GM19463 (cell line): ENCODE data around the gene AGTR1.
"Not testable (repeated sequence)": the region's sequence is repeated elsewhere in the genome, so short reads cannot be mapped to it uniquely, and the experiment has no call there.

Experiments used
- ATAC-seq: cut with Tn5 transposase; IDR thresholded peaks from one replicate; pipeline ENCODE4 v1.9.1; 2021; ENCODE audit warnings: mild to moderate bottlenecking, moderate library complexity; ENCODE audit not compliant: unreplicated experiment

AGTR1 gene

DNA sequence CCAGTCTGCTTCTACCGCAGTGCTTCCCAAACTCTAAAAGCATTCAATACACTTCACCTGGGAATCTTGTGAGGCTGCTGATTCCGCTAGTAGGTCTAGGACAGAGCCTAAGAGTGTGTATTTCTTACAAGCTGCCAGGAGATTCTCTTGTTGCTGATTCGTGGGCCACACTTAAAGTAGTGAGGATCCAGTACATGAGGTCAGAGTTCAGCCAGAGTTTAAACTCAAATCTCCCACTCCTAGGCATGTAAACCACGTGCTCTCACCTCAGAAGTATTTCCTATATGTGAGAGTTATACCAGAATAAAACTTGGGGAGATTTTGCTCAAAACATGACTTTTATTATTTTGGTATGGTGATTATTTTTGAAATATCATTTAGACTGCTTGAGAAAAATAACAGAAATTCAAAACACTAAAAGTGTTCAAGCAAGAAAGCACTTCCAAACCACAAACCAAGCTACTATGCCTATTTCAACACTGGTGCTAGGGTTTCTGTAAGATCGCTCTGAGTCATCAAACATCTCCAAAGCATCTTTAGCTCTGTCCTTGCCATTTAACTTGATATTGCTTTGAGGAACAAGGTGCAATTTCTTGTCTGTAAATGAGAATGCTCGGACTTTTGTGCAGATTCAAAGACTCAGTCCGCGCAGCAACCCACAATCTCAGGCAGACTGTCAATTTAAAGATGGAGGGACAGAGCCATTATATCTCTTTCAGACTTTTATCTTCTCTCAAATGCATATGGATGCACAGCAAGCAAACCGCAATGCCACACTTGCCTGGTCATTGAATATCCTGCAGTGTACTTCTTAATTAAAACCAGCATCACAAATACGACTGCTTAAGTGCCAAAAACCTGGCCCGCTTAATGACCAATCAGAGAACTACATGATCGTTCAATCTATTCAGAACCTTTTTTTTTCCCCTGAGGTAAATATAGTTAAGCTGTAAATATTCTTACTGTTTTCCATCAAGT lies 59.8 kb downstream of the AGTR1 start:
- ATAC-seq = no peak

DNA sequence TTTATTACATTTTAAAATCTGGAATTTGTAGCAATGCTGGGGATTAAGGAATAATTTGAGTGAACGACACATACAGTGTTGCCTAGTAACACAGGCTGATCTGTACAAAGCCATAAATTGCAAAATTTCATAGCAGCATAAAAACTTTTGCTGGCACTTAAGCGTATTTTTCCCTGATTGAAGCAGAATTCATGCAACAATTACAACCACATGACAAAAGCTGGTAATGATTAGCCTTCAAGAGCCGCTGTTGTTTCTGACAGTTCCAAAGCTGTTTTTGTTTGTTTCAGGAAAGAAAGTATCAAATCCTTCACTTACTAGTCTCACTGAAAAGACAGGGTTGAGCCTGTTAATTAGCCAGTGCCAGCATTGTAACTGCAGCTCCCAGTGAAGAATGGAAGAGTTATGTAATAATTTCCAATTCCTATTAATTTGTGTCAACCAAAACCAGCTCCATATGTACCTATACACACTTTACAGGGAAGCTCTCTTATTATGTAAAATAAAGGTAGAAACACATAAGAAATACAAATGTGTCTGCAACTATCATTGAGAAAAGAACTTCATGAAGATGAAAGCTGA lies 60.7 kb downstream of the AGTR1 start:
- no peak for ATAC-seq

DNA sequence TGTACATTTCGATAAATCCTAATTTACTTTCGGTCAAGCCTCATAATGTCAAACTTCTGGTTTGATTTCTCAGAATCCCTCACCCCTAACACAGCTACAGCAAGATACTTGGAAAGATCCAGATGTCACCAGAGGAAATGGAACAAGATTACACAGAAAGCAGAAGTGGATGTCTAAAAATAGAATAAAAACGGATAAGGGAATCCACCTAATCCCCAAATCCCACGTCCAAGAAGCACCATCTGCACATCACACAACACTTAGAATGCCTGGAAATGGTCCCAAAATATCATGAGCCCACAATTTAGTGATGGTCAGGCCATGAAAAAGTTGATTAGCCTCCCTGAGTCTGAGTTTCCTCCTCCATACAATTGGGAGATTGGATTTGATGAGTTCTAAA lies 61.7 kb downstream of the AGTR1 start:
- no peak for ATAC-seq

DNA sequence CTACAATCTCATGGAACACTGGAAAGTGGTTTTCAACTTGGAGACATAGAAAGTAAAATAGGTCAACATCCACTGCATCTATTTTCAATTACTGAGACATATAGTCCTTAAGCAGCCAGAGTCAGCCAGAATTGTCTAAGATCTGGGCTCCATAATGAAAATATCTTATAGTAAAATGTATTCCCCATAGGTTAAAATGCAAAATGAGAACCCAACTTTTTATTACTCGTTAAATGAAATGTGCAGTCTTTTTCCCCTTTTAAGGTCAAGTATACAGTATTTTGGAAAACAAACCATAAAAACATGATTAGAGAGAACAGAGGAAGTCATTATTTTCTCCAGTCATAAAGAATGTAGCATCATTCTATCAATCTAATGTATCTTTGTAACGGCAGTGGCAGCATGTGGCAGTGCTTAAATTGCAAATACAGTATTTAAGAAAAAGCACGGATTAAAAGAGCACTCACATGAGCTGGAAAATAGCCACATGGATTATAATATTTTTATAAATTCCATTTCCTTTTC lies 65.5 kb downstream of the AGTR1 start:
- no peak for ATAC-seq

DNA sequence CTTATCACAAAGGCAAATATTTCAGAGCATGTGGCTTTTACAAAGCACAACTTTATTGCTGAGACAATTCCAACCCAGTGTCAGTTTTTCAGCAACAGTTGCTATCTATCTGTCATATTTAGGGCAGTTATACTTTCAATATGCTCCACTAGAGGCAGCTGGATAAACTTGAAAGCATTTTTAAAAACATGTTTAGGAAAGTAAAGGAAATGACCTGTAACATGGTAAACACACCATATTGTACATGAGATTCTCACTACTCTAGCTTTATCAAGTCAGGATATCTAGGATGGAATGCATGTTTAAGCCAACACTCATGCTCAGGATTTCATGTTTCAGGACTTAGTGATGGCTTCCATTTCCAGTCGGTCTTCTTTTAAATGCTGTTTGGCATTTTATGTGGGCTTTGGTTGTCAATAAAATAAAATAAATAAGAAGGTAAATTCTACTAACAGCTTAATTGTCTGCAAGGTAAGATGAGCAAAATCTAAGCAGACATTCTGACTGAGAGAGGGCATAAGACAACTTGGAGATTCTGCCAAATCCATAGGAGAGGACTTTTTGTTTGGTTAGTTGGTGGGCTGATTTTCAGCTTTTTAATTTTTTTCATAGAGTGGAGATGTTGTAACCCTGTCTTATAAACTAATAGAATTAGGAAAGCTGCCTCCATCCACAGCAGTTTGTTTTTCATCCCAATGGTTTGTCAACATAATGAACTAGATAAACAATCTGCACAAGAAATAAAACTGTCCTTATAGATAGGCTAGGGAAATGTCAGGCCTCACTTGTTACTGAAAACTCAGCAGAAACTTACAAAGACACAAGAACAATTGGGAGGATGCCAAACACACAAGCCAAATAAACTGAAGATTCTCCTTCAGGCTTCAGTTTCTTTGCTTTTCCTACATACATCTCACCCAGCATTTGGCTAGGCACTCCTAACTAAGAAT lies 66.6 kb downstream of the AGTR1 start:
- ATAC-seq = no peak

DNA sequence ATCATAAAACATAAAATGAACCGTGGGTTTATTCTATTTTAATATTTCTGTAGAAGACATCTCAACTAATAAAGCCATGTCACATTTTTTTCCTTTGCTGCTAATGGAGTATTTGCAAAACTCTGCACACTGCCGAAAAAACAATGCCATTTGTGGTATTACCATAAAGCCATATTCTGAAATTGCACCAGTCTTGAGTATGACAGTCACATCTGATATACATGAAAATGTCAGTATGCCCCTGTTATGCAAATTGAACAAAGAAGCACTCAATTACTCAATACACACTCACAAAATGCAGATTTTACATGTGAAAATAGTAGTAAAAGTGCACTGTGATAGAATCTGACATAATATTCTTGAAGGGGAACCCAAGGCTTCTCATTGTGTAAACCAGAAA lies 74.7 kb downstream of the AGTR1 start:
- ATAC-seq = no peak

DNA sequence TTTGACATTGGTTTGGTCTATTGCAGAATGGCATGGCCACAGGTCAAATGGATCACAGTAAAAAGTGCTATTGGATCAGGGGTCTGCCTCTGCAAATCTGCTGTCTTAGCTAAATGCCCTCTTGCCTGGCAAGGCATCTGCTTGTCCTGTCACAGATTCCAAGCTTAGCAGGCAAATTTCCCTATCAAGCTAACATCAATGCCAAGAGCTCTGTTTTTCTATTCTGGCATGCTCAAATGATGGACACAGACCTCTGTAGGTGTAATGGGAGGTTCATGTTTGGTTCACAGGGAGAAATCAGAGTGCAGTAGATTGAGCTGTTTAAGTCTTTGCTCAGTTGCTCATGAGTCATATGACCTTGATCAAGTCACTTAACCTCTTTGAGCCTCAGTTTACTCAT lies 75.1 kb downstream of the AGTR1 start:
- no peak for ATAC-seq

DNA sequence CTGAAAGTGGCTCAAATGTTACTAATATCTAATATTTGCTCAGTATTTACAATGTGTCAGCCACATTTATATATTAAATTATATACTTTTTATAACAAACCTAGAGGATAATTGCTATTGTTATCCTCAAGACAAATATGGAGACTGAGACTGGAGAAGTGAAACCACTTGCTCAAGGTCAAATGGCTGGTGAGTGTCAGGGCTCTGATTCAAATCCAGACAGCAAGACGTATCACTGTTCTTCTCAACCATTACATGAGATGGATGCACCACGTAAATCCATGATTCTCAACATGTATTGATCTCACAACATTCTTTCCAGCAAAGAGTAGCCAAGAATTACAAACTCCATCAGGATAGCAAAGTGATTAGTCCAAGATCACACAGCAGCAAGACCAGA lies 76.1 kb downstream of the AGTR1 start:
- ATAC-seq = no peak

DNA sequence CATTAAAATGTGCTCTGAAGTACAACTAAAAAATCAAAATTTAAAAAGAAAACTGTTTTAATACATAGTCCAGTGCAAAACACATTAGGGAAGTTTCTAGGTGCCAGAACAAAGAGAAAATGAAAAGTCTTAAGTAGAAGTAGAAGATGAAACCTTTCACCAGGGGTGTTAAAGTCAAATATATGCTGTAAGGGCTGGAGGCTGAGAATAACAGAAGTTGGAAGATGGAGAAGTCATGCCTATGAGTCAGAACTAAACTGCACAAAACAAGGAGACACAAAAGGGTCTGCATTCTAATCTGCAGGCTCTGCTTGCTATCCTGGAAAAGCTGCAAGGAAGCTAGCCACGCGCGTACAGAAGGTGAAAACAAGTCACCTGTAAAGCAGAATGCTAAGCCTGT lies 81.2 kb downstream of the AGTR1 start:
- ATAC-seq = no peak

DNA sequence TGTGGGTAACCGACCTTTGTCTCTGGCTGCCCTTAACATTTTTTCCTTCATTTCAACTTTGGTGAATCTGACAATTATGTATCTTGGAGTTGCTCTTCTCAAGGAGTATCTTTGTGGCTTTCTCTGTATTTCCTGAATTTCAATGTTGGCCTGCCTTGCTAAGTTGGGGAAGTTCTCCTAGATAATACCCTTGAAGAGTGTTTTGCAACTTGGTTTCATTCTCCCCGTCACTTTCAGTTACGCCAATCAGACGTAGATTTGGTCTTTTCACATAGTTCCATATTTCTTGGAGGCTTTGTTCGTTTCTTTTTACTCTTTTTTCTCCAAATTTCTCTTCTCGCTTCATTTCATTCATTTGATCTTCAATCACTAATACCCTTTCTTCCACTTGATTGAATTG lies 87.3 kb downstream of the AGTR1 start:
- not testable (repeated sequence) for ATAC-seq

DNA sequence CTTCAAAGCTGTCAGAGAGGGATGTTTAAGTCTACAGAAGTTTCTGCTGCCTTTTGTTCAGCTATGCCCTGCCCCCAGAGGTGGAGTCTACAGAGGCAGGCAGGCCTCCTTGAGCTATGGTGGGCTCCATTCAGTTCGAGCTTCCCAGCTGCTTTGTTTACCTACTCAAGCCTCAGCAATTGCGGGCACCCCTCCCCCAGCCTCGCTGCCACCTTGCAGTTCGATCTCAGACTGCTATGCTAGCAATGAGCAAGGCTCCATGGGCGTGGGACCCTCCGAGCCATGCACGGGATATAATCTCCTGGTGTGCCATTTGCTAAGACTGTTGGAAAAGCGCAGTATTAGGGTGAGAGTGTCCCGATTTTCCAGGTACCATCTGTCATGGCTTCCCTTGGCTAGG lies 88.5 kb downstream of the AGTR1 start:
- ATAC-seq = not testable (repeated sequence)

DNA sequence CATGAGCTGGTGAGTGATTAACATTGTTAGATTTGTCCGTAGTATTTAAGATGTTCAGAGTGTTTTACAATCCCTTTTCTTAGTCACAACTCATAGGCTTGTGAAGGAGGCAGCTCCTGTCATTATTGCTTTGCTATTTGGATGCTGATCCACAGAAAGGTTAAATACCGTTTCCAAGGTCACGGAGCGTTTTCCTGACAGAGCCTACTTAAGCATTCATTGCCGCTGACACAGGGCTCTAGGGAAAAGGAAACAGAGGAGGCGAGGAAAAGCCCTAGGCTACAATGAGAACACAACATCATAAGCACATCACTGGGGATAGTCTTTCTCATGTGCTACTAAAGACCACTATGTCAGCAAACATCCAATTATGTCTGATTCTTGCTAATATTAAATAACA lies 91.4 kb downstream of the AGTR1 start:
- ATAC-seq = no peak

DNA sequence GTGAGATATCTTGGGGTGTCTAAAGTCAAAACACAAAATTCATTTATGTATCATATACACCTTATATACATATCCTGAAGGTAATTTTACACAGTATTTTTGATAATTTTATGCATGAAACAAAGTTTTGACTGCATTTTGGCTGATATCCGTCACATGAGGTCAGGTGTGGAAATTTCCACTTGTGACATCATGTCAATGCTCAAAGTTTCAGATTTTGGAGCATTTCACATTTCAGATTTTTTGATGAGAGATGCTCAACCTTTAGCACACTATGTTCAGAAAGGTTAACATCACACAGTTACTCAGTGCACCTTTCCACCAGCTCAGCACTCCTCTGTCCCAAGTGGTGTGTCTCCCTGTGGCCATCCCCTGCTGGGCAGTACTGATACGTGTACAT lies 92.2 kb downstream of the AGTR1 start:
- no peak for ATAC-seq

DNA sequence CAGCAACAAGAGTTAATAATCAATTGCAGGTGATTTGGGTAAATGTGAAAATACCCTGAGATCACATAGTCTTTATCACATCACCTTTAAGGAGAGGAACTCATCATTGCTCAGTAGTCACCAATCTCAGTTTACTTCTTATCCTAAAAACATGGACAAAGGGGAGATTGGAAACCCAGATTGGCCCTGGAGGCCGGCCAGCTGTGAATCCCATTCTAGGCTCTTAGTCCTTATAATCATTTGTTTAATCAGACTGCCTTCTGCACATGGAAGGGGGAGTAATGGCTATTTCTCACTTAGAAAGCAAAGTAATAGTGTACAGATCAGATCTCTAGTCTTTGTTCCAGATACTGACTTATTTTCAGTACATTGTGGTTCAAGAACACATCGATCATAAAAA lies 92.7 kb downstream of the AGTR1 start:
- no peak for ATAC-seq

DNA sequence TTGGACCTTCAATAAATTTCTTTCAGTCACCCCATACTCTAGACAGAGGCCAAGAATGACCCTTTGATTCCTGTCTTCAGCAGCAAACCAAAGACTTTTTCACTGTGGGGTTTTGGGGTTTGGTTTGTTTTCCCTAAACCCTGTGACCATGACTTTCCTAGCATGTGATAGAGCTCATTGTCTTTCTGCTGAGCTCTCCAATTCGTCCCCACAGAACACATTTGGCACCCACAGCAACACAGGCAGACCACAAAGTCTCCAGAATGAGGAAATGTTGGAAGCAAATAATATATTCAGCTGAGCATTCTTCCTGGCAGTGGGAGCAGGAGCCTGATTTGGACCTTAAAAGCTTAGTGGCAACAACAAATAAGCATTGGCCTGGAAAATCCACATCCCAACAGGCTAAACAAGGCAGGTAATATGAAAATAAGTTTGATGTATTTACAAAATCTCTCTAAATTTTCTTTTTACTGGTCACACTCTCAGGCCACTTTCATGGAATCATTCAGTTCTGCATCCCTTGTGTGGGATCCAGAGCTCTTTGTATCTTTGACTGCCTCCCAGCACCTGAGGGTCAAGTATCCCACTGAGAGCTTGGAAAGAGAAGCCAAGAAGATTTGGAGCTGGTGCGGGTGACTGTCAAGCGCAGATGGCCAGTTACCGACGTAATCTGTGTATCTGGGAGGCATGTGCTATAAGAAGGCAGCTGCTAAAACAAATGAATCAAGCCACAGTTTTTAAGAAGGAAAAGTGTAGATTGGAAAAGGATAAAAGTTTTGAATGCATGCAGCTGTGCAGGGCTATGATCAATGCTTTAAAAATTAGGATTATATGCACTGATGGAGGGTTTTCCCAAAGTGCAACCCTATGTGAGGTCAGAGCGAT lies 93.4 kb downstream of the AGTR1 start:
- ATAC-seq = no peak

DNA sequence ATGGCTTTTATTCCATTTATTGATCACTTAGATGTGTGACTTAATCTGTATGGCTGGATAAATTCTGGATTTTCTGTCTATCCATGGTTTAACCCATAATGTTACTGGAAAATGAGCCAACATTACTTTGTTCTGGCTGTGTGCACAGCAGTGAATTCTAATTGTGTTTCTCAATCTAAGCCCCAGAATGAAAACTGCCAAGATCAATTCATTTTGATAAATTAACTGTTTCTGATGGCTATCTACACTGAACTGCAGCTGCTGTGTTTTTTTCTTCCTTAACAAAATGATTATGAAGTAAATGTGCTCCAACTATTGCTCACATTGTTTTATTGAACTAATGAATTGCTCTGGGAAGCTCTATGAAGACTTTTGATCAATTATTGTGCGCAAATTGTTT lies 94.2 kb downstream of the AGTR1 start:
- no peak for ATAC-seq

DNA sequence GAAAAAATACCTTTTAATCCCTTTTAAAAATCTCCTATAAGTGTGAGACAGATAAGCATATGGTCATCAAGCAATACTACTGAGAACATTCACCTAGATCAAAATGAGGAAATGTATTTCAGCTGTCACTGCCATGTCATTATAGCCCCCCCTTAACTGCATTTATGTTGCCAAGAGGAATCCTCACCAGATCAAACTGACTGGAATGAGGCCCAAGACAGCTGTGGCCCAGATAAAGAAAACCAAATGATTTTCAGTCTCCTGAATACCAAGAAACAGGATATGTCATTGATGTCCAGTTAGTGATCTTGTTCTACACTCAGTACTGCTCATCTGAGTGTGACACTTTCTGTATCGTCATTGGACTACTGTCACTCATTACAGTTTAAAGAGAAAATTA lies 94.8 kb downstream of the AGTR1 start:
- no peak for ATAC-seq
